Osteoblast (primary cell): ENCODE measurements around the gene DNAJC9. TPM values are rescaled to one million over a fixed set of nuclear protein-coding genes. Genes with fewer than 3 reads are reported as not detected.

Experiments
- DNase-seq: peaks from one replicate; pipeline ENCODE4 v3.0.0; 2011; ENCODE audit warnings: low spot score, mixed read lengths; ENCODE audit not compliant: insufficient read length; ENCODE audit errors: missing footprints
- H2AFZ ChIP-seq: 2 replicates; pipeline ENCODE4 v1.6.0; 2011; ENCODE audit warnings: mild to moderate bottlenecking, low read length
- H3K27ac ChIP-seq: 2 replicates; pipeline ENCODE4 v1.5.1; 2011; ENCODE audit warnings: mild to moderate bottlenecking, low read depth, low read length, moderate library complexity
- H3K27me3 ChIP-seq: 2 replicates; pipeline ENCODE4 v1.6.0; 2012; ENCODE audit warnings: mild to moderate bottlenecking, control low read depth, inconsistent platforms, low read length, moderate library complexity; ENCODE audit not compliant: insufficient read depth
- H3K36me3 ChIP-seq: 2 replicates; pipeline ENCODE4 v1.5.1; 2011; ENCODE audit warnings: mild to moderate bottlenecking, low read length, control low read depth, moderate library complexity; ENCODE audit not compliant: insufficient read depth
- H3K4me1 ChIP-seq: 2 replicates; pipeline ENCODE4 v1.5.1; 2011; ENCODE audit warnings: mild to moderate bottlenecking, low read length, control low read depth, moderate library complexity; ENCODE audit not compliant: insufficient read depth
- H3K4me2 ChIP-seq: 2 replicates; pipeline ENCODE4 v1.6.0; 2011; ENCODE audit warnings: mild to moderate bottlenecking, low read length; ENCODE audit not compliant: insufficient read depth
- H3K4me3 ChIP-seq: fragments of 200-600 bp; sonication (generic); 3 replicates; pipeline ENCODE4 v1.5.1; 2012; ENCODE audit warnings: mild to moderate bottlenecking, low read length, inconsistent platforms; ENCODE audit not compliant: insufficient read depth
- H3K79me2 ChIP-seq: 2 replicates; pipeline ENCODE4 v1.6.0; 2012; ENCODE audit warnings: mild to moderate bottlenecking, low read length, control low read depth, inconsistent platforms; ENCODE audit not compliant: insufficient read depth
- H3K9me3 ChIP-seq: 2 replicates; pipeline ENCODE4 v1.5.1; 2011; ENCODE audit warnings: low read depth, low read length, control low read depth
- H4K20me1 ChIP-seq: 2 replicates; pipeline ENCODE4 v1.6.0; 2012; ENCODE audit warnings: mild to moderate bottlenecking, low read length, control low read depth; ENCODE audit not compliant: insufficient read depth
- CTCF ChIP-seq: IDR thresholded peaks from 2 replicates; pipeline ENCODE4 v1.5.1; 2011; ENCODE audit warnings: mild to moderate bottlenecking, low read depth, low read length, moderate library complexity; ENCODE audit errors: extremely low read depth
- total RNA-seq: library from RNA; depleted of rRNA; stranded (reverse); fragments of >200 nt; gene quantifications from 2 replicates; pipeline ENCODE4 v1.2.3, GENCODE V29; 2012

The DNAJC9 gene
- 14.7 and 18.8 TPM in 2 replicates for total RNA-seq

DNA sequence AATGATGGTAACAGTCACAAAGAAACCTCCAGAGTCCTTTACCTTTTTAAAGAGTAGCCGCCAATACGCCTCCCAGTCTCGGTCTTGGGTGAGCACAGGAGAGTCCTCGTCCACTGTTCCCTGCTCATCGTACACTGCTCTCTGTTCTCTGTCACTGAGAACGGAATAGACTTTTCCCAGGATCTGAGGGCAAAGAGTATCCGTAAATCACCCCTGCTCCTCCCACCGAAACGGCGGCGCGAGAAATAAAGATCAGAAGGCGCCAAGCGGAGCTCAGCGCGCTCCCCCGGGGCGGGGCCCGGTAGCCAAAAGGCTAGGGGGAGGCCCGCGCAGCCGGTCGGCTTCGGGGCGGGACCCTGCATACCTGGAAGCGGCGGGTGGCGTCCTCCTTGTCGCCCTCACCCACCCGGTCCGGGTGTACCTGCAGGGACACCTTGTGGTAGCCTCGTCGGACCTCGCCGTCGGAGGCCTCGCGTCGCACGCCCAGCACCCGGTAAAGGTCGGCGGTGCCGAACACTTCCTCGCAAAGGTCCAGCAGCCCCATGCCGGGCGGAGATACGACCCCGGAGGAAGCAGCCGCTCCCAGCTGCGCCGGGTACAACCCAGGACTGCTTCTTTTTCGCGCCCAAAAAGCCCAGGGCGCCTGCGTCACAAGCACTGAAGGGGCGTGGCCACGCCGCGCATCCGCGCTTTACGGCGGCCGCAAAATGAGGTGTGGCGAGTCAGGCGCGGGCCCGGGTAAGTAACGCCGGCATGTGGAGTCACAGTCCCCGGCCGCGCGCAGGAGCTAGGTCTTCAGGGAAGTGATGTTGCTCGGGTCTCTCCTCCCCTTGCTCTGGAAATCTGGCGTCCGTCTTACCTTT is at the start of gene DNAJC9:
Gene DNAJC9 (minus strand): TSS at position 610 of the 863 bp plus-strand sequence. CDS start 66 bp downstream, at position 544.
- peaks cover 64% of the 10 kb centered on the region for H3K79me2 ChIP-seq
- H3K27me3 ChIP-seq, result no peaks in the 10 kb centered on the region
- TF ChIP-seq CTCF, result no peak
- no peaks in the 10 kb centered on the region for H4K20me1 ChIP-seq
- H3K27ac ChIP-seq, result peak within 1 kb of the TSS; percentile 50
- peak; percentile 96 for DNase-seq
- H3K36me3 ChIP-seq, result peaks cover 50% of the 10 kb centered on the region
- H3K9me3 ChIP-seq, result no peaks in the 10 kb centered on the region
- H2AFZ ChIP-seq, result peak within 1 kb of the TSS; percentile 85
- peaks cover 31% of the 10 kb centered on the region for H3K4me1 ChIP-seq
- peak within 1 kb of the TSS; percentile 83 for H3K4me2 ChIP-seq
- H3K4me3 ChIP-seq, result peak within 1 kb of the TSS; percentile 89

DNA sequence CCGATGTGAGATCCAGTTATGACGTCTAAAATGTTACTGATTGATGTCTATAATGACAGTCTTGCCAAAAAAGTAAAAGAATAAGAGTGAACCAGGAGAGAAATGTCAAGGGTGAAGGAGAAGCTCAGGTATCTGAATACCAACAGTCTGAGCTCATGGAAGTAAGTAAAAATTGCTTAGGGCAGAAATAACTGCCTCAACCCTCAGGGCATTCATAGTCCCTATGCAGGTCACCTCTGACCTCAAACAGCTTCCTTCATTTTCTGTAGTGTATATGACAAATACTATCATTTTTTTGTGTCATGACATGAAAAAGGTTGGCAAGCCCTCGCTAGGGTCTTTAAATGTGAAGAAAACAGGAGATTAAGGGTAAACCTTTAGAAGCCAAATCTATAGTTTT is 46.4 kb upstream of the DNAJC9 start:
- Histone ChIP-seq H3K4me2 (no peak overlapping the region), H3K9me3 (no peaks in the 10 kb centered on the region), H3K36me3 (no peaks in the 10 kb centered on the region), H3K27ac (no peak overlapping the region), H3K4me1 (no peaks in the 10 kb centered on the region), H3K4me3 (no peak overlapping the region), H3K79me2 (no peaks in the 10 kb centered on the region), H4K20me1 (no peaks in the 10 kb centered on the region), H3K27me3 (peaks cover 4% of the 10 kb centered on the region), H2AFZ (no peak overlapping the region)
- TF ChIP-seq CTCF, result no peak
- no peak for DNase-seq

- Histone ChIP-seq H3K4me3 (no peak overlapping the region), H3K27me3 (peaks cover 4% of the 10 kb centered on the region), H3K4me1 (no peaks in the 10 kb centered on the region), H3K4me2 (no peak overlapping the region), H3K9me3 (no peaks in the 10 kb centered on the region), H3K36me3 (no peaks in the 10 kb centered on the region), H2AFZ (no peak overlapping the region), H4K20me1 (no peaks in the 10 kb centered on the region), H3K79me2 (no peaks in the 10 kb centered on the region), H3K27ac (no peak overlapping the region)
- TF ChIP-seq CTCF, result no peak
- no peak for DNase-seq
These were observed 42.9 kb upstream of the DNAJC9 start for GRCh38 chr10:73289958-73290357.

DNA sequence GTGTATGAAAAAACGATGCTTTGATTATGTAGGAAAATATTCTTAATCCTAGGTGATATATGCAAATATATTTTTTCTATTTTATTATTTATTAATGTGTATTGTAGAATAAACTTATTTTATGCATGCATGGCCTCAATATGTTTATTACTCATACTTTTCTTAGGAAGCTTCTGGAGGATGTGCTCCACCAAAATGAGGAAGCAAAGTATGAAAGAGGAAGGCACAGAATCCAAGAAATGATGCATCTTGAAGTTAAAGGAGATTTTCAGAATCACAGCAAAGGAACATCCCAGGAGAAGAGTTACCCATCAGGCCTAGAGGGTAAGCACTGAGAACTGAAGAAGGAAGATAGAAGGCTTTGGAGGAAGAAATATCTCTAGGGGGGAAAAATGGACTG is 40.4 kb upstream of the DNAJC9 start:
- H3K4me2 ChIP-seq, result no peak overlapping the region
- no peak overlapping the region for H3K27ac ChIP-seq
- no peak overlapping the region for H3K4me3 ChIP-seq
- H4K20me1 ChIP-seq, result no peaks in the 10 kb centered on the region
- no peak overlapping the region for H2AFZ ChIP-seq
- no peaks in the 10 kb centered on the region for H3K9me3 ChIP-seq
- no peaks in the 10 kb centered on the region for H3K4me1 ChIP-seq
- TF ChIP-seq CTCF, result no peak
- no peak for DNase-seq
- H3K79me2 ChIP-seq, result no peaks in the 10 kb centered on the region
- no peaks in the 10 kb centered on the region for H3K36me3 ChIP-seq
- no peaks in the 10 kb centered on the region for H3K27me3 ChIP-seq
